NCI-H345 treated with DMSO at 0.1 percent for 48 hours (cell line): ENCODE measurements around the gene MOXD1.
A peak's percentile ranks its signal among the peaks of the same experiment; 100 is the strongest.
"Not testable (repeated sequence)": the region's sequence is repeated elsewhere in the genome, so short reads cannot be mapped to it uniquely, and the experiment has no call there.

ENCODE experiments used
- DNase-seq: peaks from one replicate; lab custom pipeline; 2025; ENCODE audit not compliant: unreplicated experiment; lab: John Stamatoyannopoulos, UW

MOXD1 gene

GRCh38 chr6:132285004-132285780 is 116.1 kb downstream of the MOXD1 start:
- no peak for DNase-seq

GRCh38 chr6:132282696-132283095 is 118.6 kb downstream of the MOXD1 start:
- DNase-seq: no peak

- no peak for DNase-seq
These were observed 120.8 kb downstream of the MOXD1 start for GRCh38 chr6:132280436-132280835.

- DNase-seq: peak; percentile 83
These were observed 121.6 kb downstream of the MOXD1 start for GRCh38 chr6:132279592-132280139.

- no peak for DNase-seq
These were observed 126.0 kb downstream of the MOXD1 start for GRCh38 chr6:132275066-132275970.

- no peak for DNase-seq
These were observed 128.5 kb downstream of the MOXD1 start for GRCh38 chr6:132272776-132273175.

- DNase-seq: no peak
These were observed 130.4 kb downstream of the MOXD1 start for GRCh38 chr6:132270726-132271402.

- not testable (repeated sequence) for DNase-seq
These were observed 132.6 kb downstream of the MOXD1 start for GRCh38 chr6:132268666-132269065.

- no peak for DNase-seq
These were observed 133.1 kb downstream of the MOXD1 start for GRCh38 chr6:132268209-132268608.

GRCh38 chr6:132265451-132266097 is 135.7 kb downstream of the MOXD1 start:
- DNase-seq: no peak

- no peak for DNase-seq
These were observed 137.2 kb downstream of the MOXD1 start for GRCh38 chr6:132264021-132264500.

GRCh38 chr6:132261354-132261753 is 139.9 kb downstream of the MOXD1 start:
- DNase-seq: no peak

GRCh38 chr6:132259070-132259469 is 142.2 kb downstream of the MOXD1 start:
- no peak for DNase-seq

- no peak for DNase-seq
These were observed 143.7 kb downstream of the MOXD1 start for GRCh38 chr6:132257561-132257960.

- no peak for DNase-seq
These were observed 144.8 kb downstream of the MOXD1 start for GRCh38 chr6:132256457-132256856.

GRCh38 chr6:132253906-132254305 is 147.4 kb downstream of the MOXD1 start:
- DNase-seq: no peak

GRCh38 chr6:132253211-132253610 is 148.1 kb downstream of the MOXD1 start:
- DNase-seq: no peak

- no peak for DNase-seq
These were observed 149.2 kb downstream of the MOXD1 start for GRCh38 chr6:132252113-132252512.

- DNase-seq: no peak
These were observed 149.6 kb downstream of the MOXD1 start for GRCh38 chr6:132251711-132252110.

GRCh38 chr6:132247381-132248159 is 153.7 kb downstream of the MOXD1 start:
- no peak for DNase-seq
